ENCODE measurements around the gene TAMM41.
"Not testable (repeated sequence)": the region's sequence is repeated elsewhere in the genome, so short reads cannot be mapped to it uniquely, and the experiment has no call there.

The TAMM41 gene, protein sequence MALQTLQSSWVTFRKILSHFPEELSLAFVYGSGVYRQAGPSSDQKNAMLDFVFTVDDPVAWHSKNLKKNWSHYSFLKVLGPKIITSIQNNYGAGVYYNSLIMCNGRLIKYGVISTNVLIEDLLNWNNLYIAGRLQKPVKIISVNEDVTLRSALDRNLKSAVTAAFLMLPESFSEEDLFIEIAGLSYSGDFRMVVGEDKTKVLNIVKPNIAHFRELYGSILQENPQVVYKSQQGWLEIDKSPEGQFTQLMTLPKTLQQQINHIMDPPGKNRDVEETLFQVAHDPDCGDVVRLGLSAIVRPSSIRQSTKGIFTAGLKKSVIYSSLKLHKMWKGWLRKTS

DNA sequence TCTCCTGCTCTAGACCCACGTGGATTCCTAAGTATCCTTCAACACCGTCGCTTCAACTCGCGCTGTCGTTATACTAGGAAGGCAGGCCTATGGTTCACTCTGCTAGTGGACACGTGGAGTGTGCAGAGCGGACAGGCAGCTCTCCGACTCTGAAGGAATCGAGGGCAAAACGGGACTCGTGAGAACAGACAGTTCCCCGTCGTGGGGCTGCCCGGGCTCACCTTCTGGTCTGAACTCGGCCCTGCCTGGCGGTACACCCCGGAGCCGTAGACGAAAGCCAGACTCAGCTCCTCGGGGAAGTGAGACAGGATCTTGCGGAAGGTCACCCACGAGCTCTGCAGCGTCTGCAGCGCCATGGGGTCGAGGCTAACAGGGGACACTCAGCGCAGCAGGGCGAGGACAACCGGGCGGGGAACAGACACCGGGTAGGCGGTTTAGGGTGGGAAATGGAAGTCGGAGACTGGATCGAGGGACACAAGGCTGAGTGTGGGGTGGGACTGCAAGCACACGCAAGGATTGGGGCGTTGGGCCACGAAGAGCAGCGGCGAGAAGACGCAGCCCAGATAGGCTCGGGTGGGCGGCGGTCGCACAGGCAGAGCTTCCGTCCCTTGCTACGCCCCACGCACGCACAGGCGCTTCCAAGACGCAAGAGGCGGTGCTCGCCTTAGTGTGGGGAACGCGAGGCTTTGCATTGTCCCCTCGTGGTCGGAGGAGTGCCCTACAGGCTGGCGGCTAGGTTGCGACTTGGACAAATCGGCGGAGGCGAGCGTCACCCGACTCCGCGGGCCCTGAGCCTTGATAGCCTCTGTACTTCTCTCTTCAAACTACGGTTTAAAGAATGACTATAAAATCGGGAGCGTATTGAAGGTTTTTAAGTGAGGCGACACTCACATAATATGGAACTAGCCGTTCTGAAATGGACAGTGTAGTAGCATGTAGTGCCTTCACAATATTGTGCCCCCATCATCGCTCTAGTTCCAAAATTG lies at the start of gene TAMM41:
Gene TAMM41 (minus strand): TSS at position 605 of the 986 bp plus-strand sequence. CDS start 249 bp downstream, at position 356.
- peak; percentile 23 for DNase-seq

DNA sequence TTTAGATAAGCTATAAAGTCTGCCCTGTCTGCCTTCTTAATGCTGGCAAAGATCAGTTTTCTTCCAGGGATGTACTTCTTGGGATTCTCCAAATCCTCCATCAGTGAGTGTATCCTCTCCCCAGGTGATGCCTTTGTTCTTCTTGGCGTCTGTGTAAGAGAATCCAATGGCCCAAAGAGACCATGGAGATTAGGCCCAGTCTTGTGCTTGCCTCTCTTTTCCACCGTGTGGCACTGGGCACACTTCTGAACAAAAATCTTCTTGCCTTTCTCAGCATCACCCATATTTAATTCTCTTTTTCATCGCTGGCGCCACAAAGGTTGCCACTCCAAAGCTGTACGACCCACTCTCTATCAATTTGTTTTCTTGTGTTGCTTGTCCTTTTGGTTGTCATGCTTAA lies 32.2 kb upstream of the TAMM41 start:
- no peak for DNase-seq

DNA sequence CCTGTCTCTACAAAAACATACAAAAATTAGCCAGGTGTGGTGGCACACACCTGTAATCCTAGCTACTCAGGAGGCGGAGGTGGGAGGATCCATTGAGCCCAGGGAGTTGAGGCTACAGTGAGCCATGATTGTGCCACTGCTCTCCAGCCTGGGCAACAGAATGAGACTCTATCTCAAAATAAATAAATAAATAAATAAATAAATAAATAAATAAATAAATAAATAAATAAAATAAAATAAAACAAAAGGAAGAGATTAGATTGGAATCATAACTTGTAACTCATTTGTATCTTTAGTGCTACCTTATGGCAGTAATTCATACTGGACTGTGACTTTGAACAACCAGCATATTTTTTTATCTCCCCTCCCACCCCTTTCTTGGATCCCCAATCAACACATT lies 28.0 kb upstream of the TAMM41 start:
- not testable (repeated sequence) for DNase-seq

DNA sequence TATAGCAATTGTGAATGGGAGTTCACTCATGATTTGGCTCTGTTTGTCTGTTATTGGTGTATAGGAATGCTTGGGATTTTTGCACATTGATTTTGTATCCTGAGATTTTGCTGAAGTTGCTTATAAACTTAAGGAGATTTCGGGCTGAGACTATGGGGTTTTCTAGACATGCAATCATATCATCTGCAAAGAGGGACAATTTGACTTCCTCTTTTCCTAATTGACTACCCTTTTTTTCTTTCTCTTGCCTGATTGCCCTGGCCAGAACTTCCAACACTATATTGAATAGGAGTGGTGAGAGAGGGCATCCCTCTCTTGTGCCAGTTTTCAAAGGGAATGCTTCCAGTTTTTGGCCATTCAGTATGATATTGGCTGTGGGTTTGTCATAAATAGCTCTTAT lies 17.1 kb upstream of the TAMM41 start:
- not testable (repeated sequence) for DNase-seq

DNA sequence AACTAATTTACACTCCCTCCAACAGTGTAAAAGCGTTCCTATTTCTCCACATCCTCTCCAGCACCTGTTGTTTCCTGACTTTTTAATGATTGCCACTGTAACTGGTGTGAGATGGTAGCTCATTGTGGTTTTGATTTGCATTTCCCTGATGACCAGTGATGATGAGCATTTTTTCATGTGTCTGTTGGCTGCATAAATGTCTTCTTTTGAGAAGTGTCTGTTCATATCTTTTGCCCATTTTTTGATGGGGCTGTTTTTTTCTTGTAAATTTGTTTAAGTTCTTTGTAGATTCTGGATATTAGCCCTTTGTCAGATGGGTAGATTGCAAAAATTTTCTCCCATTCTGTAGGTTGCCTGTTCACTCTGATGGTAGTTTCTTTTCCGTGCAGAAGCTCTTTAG lies 15.9 kb upstream of the TAMM41 start:
- not testable (repeated sequence) for DNase-seq

DNA sequence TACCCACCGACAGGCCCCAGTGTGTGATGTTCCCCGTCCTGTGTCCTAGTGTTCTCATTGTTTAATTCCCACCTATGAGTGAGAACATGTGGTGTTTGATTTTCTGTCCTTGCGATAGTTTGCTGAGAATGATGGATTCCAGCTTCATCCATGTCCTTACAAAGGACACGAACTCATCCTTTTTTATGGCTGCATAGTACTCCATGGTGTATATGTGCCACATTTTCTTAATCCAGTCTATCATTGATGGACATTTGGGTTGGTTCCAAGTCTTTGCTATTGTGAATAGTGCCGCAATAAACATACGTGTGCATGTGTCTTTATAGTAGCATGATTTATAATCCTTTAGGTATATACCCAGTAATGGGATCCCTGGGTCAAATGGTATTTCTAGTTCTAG lies 15.5 kb upstream of the TAMM41 start:
- DNase-seq, result not testable (repeated sequence)

DNA sequence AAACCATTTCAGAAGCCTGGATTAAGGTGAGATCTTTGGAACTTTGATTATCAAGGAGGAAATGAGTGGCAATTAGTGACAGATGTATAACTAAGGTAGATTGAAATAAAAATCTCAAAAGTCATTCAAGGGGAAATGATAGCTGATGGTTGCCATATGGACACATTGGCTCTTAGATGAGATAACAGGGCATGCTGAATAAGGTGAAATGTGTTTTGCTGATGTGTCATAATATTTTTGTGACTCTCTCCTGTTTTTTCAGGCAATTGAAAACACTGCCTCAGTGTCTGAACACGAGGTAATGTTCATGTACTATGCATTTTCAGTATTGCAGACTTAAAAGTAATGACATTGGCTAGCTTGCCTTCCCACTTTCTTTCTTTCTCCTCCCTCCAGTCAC lies 13.5 kb upstream of the TAMM41 start:
- DNase-seq, result not testable (repeated sequence)

DNA sequence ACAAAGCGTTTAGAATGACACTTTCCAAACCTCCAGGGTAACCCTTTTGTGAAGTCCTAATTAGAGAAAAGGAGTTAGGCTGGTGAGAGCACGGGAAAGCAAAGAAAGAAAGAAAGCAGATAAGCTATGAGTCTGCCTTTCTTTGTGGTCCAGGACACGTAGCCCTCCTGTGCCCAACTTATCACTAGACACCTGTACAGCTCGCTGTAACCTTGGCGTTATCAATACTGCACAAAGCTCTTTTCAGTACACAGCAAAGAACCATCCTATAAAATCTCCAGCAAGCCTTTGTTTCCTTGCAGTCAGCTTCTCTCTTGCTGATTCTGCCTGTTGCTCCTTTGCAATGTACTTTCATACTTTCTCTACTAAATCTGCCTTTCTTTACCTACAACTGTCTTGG lies 6.8 kb upstream of the TAMM41 start:
- DNase-seq, result no peak

DNA sequence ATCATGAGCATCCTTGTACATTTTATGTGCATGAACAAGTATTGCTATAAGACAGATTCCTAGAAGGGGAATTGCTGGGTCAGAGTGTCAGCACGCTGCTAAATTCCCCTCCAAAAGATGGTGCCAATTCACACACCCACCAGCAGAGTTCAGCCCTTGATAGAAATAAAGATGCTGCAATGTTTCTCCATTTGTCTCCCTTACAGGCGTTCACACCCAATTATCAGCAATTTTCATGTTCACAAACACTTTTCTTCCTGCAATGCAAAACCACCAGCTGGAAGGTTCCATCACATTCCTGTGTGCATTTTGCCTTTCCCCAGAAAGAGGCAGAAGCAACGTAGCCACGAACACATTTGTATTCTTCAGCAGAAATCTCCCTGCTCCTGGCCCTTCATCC lies 3.3 kb upstream of the TAMM41 start:
- no peak for DNase-seq

DNA sequence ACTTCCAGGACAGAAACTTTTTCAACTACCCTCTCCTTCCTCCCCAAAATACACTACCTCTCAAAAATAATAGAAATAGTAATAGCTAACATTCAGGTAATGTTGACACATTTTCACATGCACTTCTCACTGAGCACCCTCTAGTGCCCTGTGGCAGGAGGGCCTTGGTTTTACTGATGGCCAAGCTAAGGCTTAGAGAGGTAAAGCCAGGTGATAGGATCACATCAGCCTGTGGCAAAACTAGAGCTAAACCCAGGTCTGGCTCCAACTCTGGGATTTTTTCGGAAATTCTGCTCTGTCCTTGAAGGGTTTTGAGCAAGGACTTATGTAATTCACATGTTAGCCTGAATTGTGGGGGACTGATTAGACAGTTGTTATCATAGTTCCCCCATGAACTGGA lies 922 bp upstream of the TAMM41 start:
- DNase-seq, result no peak

DNA sequence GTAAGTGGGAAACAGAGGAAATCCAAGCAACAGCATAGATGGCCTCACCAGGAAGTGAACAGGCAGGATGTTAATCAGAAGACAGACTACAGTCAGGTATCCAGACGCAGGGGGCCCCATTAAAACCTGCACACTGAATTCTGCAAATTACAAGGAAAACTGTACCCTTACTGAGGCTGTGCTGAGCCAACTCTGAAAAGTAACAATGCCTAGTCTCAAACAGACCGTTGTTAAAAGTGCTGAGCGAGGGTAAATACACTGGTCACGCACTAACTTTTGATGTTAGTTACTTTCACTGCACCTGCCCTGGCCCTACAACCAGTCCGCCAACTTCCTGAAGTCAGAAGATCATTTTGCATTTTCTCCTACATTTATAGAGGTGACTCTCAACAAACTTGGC lies 1.0 kb downstream of the TAMM41 start:
- no peak for DNase-seq

DNA sequence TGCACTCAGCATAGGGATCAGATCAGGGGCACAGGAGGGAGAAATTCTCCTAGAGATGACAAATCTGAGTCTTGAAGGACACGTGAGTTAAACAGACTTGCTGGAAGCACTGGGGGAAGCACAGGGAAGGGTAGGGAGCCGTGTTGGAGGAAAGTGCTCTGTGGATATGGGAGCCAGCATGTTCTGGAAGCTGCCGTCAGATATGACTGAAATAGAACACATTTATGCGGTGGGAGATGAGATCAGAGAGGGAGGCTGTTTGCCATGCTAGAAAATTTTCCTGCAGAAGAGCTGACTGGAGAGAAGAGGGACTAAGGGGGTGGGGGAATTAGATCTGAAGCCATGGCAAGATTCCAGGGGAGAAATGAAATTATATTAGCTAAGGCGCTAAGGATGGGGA lies 1.8 kb downstream of the TAMM41 start:
- no peak for DNase-seq

DNA sequence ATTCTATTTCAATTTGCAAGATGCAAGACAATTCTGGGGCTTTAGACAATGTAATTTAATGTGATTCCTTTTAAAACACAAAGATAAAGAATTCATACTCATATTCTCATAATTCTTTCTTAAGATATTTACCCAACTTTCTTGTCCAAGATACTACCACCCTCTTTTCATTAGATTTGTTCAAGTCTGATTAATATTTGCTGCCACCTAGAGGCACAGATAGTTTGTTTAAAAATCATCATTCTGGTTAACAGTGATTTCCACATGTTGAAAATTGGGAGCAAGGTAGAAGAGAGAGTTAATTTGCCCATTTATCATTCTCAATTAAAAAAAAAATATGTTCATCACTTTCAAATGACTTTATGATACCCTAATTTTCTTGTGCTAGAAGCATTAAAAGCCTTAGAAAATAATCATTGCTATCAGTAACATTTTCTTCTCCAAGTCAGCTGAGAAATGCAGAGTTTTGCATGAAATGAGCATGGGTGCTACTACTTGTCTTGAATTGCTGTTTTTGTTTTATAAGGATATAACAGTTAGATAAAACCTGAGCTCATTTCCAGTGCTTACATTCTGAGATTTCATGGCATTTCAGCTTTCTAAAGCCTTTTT lies 11.6 kb downstream of the TAMM41 start:
- no peak for DNase-seq

DNA sequence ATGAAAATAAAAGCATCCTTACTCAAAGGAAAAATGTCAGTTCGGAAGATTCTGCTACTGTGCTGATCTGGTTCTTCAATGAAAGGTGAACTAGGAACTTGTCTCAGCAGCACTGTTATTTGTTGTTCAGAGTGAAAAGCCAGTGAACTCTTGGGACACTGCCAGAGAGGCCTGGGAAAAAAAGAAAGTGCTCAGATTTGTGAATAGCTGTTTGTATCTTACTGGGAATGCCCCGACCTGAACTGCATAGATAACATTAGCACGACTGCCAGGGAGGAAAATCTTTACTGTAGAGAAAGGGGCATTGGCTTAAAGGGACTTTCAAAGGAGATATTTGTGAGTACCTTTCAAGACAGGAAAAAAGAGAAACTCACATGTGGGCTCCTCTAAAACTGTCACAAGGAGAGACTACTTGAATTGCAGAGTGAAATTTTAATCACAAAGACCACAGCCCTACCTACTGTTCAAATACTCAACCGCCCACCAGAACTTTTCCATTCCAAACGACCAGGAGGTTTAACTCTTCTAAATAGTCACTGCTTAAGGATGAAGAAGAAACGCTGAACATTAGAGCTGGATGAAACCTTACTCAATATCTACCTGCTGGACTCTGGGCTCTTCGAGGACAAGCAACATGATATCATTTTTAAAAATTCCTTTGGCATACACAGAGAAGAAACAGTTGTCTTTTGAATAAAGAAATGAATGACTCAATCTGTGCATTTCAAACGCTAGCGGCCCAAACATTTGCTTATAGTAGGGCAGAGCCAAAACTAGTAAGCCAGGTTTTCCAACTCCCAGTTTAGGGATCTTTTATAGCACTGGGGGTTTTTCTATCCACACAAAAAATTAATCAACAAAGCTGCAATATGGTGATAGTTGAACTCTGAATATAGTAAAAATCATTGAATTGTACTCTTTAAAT lies 13.4 kb downstream of the TAMM41 start:
- DNase-seq, result no peak

DNA sequence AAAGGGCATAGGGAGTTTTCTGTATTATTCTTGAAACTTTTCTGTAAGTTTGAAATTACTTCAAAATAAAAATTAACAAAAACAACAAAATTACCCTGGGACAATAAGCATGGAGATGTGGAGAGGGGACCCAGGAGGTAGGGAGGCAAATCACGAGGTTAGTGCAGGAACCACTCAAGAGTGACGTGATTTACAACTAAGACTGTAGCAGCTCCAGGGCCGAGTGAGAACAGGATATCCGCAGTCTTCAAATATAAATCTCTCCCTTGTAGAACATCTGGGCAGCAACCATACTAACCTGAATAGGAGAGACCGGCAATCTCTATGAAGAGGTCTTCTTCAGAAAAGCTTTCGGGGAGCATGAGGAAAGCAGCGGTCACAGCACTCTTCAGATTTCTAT lies 17.3 kb downstream of the TAMM41 start:
- DNase-seq, result no peak

DNA sequence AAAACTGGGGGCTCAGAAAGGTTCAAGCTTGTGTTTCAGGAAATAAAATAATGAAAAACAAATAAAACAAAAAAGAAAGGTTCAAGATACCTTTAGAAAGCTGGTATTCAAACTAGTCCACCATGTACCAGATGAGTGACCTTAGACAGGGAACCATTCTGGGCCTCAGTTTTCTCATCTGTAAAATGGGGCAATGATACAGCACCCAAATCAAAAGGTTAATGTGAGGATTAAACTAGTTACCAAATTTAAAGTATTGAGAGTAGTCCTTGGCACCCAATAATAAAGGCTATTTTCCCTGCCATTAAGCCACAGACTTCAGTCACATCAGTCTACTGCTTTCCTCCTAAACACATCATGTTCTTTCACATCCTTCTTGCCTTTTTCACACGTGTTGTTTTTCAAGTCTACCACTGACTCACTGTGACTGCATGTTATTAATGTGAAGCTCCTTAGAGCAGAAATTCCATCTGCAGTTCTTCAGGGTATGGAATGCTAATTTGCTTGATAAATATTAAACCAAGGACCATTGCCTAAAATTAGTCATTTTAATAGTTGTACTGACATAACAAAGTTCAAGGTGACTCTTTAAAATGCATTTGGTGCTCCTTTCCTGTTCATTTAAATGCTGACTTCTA lies 19.9 kb downstream of the TAMM41 start:
- no peak for DNase-seq

DNA sequence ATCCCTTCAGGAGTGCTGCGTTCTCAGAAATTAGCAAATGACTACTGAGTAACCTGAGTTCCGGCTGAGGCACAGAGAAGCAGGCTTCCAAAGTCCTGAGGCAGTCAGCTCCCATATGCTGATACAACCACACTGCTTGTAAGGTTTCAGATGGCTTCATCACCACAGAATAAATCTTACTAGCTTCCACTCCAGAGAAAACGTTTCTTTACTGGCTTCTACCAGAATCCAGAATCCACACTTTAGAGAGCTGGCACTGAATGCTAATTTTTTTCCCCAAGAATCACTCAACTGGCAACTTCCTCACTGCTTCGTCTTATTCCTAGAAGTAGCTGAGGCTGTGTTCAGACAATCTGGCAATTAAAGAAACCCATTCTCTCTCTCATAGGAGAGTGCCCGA lies 21.4 kb downstream of the TAMM41 start:
- no peak for DNase-seq

DNA sequence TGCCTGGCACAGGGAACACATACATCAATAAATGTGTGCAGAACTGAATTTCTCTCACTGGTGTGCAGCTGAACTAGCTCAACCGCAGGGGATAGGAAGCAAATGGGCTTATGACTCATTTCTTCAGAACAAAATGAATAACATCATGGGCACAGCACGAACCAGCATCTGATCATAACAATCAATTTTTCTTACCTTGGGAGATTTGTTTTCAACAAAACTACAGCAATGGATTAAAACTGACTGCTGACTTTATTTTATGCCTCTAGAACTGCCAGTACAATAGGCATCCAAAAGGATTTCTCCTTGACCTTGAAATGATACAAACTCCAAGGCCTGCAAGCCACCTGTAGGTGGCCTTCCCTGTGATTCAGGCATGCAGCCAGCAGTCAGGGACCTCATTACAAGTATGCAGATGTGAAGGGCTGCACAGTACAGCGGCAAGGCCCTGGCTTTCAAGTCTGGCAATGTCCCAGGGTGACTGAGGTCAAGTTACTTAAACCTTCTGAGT lies 26.1 kb downstream of the TAMM41 start:
- DNase-seq, result no peak

DNA sequence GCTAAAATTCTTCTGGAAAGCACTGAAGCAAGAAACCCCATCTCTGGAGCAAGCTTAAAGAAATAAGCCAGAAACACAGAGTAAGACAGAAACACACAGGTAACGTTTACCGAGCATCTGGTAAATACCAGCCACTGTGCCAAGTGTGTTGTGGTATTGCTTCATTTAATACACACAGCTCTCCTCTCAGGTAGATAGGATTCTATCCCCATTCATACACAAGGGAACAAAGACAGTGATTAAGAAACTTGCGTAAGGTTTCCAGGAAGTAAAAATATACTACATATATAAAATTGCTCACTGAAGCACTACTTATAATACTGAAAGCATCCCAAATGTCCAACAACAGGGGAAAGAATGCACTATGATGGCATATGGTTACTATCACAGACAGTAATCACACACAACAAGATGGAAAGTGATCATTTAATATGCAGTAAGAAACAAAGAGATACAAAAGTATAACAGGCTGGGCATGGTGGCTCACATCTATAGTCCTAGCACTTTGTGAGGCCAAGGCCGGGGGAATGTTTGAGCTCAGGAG lies 27.5 kb downstream of the TAMM41 start:
- no peak for DNase-seq

DNA sequence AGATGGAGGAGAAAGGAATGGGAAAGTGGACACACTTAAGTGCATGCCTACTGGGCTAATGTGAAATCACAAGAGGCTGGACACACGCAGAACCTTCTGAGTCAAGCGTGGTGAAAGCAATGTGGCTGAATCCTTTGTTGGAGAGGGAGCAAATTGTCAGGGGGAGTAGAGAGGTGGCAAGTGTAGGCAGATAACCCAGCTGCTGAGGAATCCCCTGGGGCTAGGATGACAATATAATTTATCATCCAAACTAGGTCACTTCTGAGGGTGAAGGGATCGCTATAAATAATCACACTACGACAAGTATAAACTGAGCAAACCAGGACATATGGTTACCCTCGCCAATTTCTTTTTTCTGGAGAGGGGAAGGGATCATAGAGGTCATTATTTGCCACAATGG lies 28.7 kb downstream of the TAMM41 start:
- no peak for DNase-seq

DNA sequence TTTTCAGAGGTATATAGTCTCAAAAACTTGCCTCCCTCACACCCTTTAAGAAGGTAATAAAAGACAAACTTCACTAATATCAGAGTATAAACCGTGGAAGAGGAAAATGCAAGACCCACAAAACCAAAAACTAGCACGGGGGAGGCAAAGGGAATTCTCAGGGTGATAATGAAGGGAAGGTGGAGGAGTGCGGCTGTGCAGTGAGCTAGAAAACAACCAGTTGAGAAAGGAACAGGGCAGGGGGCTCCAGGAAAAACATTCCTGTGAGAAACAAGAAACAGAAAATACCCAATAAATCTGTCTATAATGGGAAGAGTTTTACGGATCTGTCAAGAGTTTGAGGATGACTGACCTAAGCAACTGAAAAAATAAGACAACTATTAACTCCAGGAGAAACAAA lies 31.6 kb downstream of the TAMM41 start:
- no peak for DNase-seq
